CD4-positive, alpha-beta T cell treated with Interleukin-4 for 1 hour (primary cell): ENCODE data around the gene RTL3.
"Not testable (repeated sequence)": the region's sequence is repeated elsewhere in the genome, so short reads cannot be mapped to it uniquely, and the experiment has no call there.

Experiments
- DNase-seq, 2 donors: peaks; one replicate each; pipeline ENCODE4 v3.0.0-alpha.2; 2020 to 2022

The RTL3 gene, protein sequence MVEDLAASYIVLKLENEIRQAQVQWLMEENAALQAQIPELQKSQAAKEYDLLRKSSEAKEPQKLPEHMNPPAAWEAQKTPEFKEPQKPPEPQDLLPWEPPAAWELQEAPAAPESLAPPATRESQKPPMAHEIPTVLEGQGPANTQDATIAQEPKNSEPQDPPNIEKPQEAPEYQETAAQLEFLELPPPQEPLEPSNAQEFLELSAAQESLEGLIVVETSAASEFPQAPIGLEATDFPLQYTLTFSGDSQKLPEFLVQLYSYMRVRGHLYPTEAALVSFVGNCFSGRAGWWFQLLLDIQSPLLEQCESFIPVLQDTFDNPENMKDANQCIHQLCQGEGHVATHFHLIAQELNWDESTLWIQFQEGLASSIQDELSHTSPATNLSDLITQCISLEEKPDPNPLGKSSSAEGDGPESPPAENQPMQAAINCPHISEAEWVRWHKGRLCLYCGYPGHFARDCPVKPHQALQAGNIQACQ

DNA sequence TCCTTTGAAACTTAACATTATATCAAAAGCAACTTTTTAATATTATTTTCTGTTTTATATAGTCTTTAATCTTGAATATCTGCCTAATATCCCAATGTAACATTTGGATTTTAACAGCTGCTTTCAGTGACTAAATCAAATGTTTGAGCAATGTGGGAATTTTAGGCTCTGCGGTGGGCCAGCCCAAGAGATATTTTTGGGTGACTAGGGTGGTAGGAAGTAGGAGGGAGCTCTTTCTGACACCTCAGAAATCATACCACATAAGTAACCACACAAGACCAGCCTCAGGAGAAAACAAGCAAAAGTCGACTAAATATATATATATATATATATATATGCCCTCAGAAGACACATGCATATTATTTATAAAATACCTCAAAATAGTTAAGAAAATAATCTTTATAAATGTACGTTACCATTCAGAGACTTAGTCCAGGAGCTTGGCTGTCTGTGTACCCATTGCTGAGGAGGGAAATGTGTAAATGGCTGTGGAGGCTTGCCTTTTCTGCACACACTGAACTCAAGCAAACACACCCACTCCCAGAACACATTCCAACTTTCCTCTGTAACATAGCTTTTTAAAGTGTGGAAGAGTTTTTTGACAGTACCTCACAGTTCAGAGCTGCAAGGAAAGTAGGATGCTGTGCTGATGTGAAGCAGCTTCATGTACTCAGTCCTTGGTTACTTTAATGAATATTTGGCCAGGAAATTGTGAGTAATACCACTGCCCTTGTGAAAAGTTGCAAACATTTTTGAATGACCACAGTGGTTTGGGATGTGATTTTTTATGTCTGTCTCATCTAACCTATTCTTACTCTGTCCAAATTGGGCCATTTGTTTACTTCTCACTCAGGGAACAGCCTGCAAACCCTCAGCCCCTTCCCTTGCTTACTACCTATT, at the start of gene RTL3:
RTL3 (minus strand) TSS at position 484 of the 900 bp plus-strand sequence. CDS start 908 bp downstream, outside the sequence.
- DNase-seq = peak in 1 of 2 donors; percentile 1

DNA sequence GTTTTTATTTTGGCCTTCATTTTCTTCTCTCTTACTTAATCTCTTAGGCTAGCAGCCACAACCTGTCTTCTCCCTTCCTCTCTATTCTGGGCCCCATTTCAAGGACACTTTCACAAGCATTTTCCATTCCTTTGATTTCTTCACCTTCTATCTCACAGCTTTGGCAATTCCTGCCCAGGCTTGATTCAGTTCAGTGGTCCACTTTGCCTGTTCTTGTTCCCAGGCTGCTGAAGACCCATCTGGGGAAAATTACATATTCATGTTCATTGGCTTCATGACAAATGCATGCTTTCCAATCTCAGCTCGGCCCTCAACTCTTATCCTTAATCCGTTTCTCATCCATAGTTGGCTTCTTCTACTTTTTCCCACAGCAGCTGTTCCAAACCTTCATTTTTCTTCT, 49.7 kb upstream of the RTL3 start:
- DNase-seq = no peak

DNA sequence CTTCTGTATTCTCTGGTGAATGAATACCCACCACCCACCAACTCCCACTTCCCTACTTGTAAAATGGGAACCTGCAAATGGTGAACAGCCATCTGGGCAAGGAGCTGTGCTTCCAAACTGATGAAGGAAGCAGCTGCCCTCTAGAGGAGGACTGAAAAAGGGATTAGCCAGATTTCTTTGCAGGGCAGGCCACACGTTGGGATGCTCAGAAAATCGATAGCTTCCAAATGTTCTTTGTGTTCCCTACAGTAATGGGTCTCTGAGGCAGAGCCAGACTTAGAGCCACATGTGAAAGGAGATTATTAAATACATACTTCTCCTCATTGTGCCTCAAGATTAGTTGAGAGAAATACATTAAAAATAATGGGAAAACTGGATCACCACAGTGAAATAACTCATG, 49.1 kb upstream of the RTL3 start:
- peak; percentile 0 to 11 for DNase-seq

DNA sequence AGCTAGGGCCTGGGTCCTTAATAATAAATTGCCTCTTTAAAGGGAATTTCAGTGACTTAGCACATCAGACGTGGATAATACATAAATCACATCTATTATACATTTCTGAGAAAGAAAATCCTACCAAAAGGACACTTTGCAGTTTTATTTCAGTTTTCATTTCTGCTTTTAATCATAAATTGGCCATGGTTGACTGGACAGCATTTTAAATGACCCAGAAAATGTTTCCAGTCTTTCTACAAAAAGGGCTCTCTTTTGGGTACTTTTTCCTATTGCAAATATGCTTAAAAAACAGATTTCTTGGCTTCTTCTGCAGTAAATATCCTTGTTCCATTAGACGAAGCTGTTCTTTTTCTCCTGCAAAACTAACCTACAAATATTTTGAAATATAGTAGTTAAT, 46.9 kb upstream of the RTL3 start:
- no peak for DNase-seq

DNA sequence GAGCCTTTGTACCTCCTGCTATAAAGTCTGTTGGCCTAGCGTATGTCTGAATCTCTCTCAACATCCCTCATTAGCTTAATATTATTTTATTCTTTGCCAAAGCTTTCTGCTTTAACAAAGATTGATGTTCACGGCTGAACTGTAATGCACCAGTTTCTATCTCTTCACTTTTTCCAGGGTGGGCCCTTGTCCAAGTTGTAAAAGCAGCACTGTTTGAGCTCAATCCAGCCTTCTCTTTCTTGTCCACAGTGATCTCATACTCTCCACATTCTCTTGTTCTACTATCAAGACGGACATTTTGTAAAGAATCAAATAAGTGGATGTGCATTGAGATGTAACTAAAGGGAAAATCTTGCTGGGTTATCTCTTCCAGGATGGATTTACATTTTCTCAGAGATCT, 34.4 kb upstream of the RTL3 start:
- no peak for DNase-seq

DNA sequence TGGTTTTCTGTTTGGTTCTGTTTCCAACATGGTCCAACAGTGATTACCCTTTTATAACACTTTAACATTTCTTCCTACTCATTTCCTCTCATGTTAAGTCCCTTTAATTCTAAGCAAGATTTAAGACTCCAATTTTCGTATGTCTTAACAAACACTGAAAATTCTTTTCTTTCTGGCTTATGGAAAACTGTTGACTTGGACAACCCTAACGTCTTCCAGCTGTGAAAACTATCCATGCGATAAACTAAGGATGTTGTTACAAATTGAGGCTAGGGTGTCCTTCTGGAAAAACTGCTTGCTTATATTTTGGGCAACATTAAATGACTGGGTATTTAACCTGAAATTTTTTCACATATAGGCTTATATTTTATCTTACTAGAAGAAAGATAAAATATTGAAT, 33.9 kb upstream of the RTL3 start:
- DNase-seq = no peak

DNA sequence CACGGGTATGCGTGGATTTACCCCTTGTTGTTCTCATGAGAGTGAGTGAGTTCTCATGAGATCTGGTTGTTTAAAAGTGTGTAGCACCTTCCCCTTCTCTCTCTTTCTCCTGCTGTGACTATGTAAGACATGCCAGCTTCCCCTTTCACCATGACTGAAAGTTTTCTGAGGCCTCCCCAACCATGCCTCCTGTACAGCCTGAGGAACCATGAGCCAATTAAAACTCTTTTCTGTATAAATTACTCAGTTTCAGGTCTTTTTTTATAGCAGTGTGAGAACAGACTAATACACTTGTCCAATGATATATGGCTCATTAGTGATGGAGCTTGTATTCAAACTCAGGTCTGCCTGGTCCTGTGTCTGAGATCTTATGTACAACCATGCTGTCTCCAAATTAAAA, 28.5 kb upstream of the RTL3 start:
- no peak for DNase-seq

DNA sequence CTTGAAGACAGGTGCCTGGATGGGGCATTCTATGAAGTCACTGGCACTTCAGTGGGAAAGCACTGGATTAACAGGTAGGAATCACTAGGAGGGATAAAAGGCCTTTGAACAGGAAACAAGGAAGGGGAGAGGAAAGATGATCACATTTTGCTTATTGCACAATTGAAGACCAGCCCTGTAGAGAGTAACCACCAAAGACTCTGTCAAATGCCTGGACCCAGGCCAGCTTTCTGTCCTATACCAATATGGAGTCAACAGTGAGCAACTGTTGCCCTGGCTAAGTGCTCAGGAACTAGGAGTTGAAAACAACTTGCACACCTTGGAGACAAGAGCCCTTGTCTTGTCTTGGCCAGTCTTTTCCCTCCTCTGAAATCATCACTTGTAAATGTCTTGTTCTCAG, 14.1 kb upstream of the RTL3 start:
- no peak for DNase-seq

DNA sequence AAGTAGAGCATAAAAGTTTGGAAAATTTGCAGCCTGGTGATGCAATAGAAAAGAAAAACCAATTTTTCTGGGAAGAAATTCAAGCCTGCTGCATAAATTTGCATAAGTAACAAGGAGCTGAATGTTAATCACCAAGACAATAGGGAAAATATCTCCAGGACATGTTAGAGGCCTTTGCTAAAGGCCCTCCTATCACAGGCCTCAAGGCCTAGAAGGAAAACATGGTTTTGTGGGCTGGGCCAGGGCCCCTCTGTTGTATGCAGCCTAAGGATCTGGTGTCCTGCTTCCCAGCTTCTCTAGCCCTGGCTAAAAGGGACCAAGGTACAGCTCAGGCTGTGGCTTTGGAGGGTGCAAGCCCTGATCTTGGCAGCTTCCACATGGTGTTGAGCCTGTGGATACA, 6.2 kb upstream of the RTL3 start:
- DNase-seq = no peak

DNA sequence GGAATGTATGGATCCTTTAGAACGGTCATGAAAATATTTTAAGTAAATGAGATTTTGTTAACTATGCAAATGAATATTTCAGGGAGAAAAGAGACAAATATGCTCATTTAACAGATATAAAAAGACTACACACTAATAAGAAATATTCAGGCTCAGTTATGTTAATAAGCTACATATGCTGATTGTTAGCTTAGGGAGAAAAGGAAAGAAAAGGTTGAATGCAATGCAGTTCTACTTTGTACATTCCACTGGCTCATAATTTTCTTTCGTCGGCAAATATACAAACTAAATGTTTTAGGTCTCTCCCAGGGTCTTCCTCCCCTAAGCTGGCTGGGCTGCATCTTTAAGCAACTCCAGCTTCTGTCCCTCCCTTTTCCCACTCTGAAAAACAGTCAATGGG, 2.7 kb upstream of the RTL3 start:
- no peak for DNase-seq

DNA sequence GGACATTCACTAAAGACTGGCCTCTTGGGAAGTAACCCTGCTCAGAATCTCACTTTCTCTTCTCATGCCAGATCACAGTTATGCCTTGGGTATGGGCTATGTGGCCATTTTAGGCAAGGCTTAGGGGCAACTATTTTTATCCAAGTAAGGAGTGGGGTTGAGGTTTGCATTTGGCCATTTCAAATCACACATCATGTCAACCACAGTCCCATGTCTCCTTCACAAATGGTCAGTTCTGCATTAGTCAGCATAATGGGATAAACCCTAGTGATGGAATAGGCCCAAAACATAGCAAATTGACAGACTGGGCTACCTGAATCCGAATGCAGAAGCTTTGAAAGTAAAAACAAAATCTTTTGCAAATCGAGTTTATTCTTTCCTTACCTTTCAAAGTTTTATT, 827 bp upstream of the RTL3 start:
- DNase-seq = no peak

DNA sequence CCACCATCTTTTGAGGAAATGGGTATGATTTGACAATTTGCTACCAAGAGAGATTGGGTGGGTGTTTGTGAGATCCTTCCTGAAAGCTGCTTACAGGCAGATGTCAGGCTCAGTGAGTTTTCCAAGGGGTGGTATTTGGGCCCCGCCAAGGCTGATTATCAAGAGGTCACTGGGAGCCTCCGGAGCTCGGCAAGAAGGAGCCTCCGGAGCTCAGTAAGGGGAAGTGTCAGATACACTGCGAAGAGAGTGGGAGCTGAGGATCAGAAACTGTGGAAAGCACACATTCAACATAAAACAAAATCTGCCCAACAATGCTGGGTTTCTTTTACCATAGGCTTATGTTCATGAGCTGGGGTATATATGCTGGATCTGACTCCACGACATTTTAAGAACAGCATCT, 714 bp downstream of the RTL3 start:
- no peak for DNase-seq

DNA sequence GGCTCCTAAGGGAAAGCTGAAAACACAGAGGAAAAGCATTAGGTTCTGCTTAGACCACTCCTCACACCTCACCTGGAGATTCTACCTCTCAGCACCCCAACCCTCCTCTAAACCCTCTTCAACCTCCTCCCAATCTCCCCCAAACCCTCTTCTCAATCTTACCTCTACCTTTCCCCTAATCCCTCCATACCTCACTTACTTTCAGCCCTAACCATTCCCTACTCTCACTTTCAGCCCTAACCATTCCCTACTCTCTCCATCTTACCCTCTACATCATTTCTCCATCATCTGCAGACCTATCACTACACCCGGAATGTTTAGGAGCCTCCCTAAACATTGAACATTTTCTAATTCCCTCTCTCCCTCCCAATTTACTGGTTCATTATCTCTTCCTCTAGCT, 3.5 kb downstream of the RTL3 start:
- DNase-seq = no peak

DNA sequence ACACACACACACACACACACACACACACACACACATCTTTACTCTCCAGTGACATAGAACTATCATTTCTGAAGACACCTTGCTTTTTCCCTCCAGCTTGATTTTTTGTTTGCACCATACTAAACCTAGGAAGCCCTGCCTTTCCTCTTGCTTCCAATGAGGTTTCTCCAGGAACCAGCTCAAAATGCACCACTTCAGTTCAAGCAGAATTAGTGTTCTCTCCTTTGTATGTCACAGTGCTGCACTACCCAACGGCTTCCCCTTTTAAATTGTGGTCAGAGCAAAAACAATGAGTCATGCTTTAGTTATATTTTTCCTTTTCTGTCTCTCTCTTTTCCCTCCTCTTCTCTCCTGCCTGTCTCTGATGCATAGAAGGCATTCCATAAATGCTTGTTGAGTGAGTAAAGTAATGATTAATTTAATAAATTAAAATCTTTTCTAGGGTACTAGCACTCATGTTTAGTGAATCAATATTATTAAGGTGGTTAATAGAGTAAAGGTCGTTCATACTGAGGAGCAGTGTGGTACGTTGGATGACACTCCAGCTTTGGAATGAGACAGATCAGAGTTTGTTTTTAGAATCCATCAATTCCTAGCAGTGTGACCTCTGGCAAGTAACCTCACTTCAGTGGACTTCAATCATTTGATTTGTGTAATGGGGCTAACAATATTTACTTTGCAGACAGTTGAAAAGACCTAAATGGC, 5.9 kb downstream of the RTL3 start:
- peak in 1 of 2 donors; percentile 1 for DNase-seq

DNA sequence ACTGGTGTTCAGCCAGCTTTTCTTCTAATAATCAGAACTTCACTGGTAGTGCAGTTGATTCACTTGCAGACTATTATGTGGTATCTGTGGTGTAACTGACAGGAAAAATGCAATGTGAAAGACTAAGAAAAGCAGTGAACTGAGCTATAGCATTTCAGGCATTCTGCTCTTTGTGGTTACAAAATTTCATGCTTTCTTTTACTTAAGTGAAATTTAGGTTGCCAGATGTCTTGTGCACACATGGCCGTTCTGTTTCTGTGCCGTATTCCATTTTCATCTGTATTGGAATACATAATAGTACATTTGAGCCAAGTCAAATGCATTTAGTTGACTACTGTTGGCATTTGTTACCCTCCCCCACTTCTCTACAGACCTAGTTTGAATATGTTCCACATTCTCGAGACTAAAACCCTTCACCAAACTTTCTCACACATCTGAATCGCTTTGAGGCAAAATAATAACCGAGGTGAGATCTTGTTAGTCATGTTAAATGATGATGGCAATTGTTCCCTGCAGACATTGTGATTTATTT, 8.2 kb downstream of the RTL3 start:
- peak in 1 of 2 donors; percentile 24 for DNase-seq

DNA sequence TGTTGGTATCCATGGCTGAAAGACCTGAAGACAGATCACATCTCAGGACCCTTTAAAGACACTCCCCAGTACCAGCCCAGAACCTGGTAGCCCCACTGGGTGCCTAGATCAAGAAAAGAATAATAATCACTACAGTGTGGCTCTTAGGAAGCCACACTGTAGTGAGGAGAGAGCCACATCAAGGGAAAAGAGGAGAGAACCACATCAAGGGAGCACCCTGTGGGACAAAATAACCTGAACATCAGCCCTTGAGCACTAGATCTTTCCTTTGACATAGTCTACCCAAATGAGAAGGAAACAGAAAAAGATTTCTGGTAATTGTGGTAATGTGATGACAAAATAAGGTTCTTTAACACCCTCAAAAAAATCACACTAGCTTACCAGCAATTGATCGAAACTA, 15.3 kb downstream of the RTL3 start:
- peak in 1 of 2 donors; percentile 19 for DNase-seq

DNA sequence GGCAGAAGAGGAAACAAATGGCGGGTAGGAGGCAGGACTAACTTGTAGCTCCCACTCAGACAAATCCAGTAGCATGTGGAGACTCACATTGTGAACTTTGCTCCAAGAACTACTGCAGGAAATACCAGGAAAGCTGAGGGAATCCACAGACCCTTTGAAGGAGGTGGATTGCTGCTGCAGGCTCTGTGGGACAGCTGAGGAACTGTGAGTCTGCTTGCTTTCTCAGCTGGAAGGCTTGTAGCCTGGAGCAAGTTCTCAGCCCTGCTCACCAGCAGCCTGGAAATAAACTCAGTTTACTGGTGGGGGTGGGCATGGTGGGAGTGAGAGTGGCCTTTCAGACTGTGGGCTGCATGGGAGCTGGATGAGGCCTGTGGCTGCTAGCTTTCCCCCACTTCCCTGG, 16.0 kb downstream of the RTL3 start:
- no peak for DNase-seq

DNA sequence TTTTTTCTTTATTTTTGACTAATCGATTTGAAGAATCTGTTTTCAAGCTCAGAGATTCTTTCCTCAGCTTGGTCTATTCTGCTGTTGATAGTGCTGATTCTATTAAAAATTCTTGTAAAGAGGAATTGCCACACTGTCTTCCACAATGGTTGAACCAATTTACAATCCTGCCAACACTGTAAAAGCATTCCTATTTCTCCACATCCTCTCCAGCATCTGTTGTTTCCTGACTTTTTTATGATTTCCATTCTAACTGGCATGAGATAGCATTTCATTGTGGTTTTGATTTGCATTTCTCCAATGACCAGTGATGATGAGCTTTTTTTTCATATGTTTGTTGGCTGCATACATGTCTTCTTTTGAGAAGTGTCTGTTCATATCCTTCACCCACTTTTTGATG, 23.0 kb downstream of the RTL3 start:
- not testable (repeated sequence) for DNase-seq

DNA sequence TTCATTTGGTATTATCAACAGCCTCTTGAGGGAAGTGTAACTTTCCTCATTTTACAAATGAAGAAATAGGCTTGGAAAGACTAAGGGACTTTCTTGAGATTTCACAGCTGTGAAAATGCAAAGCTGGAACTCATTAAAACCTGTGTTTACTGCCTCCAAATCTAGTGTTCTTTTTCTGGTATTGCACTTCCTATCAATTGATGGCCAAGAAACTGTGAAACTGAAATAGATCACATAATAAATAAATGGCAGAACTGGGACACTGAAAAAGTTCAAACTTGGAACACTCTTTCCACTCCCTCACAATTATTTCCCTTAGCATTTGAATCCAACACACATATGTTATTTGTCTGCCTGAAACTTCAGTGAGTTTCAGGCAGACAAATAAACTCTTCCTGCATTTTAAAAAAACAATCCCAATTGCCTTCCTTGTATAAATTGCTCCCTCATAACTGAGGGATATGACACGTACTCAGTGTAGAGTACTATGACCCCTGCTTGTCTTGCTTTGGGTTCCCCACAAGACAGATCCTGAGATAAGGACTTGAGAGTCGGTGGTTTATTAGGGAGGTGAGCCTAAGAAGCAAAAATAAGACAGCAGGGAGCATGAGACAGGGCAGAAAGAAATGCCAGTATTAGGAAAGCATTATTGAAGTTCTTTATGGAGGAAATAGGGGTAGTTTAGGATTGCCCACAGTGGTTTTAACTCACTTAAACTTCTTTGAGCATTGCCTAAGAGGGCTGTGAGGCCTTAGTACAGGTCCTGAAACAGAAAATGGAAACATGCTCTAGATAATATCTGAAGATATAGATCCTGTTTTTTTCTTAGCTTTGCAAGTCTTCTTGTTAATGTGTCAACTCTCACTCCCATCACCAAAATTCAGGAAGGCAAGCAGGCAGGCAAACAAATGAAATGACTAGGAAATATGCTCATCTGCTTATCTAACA, 33.9 kb downstream of the RTL3 start:
- DNase-seq = no peak

DNA sequence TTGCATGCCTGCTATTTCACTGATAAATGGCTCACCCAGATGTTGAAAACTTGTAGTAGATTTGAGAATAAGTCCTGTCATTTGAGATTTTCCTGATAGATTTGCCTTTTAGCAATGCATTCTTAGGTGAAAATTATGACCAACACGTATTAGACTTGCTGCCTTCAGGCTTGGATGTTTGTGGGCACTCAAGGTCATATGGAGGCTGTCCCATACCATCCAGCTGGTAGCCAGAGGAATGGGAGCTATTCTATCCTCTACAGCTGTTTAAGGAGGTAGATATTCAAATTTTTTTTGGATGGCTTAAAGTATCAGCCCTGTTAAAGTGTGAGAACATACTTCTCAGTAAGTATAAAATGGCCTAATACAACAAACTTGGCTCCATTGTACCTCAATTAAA, 34.7 kb downstream of the RTL3 start:
- no peak for DNase-seq

DNA sequence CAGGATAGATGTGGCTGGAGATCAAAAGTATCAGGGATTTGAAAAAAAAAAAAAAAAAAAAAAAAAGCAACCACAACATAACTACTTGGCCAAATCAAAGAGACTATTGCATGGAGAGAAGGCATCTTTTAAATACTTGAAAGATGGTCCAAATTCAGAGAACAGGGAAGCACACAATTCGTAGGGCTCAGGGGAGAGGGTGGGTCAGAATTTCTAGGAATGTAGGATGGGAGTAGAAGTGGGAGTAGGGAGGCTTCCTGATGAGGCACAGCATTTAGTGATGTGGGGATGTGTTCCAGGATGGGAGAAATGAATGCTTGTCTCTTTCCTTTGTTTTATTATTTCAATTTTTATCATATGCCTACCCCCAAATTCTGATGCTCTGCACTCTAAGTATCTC, 36.3 kb downstream of the RTL3 start:
- DNase-seq = no peak

DNA sequence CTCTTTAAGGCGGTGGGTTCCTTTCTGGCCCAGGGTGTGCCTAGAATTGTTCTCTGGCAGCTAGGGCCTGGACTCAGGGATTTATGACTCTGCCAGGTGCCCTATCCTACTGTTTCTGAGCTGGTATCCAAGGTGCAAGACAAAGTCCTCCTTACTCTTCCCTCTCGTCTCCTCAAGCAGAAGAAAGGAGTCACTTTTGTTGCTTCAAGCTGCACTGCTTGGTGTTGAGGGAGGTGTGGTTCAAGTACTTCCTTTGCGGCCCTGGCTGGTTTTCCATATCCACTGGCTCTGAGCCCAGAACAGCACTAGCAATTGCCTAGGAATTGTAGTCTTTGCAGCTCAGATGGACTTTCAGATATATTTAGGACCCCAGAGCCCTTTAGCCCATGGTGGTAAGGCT, 39.3 kb downstream of the RTL3 start:
- no peak for DNase-seq
